Measurements from ENCODE around the gene PRDM16. TPM values are rescaled to one million over a fixed set of nuclear protein-coding genes. Genes with fewer than 3 reads are reported as not detected.

Gene PRDM16
- total and polyA plus RNA-seq, 2 of the 8 experiments (the other 6 are each of a cell fraction or from before 2014, with no cell fraction given), result 0.39 to 0.43 TPM

GRCh38 chr1:3393024-3393986 is 324.3 kb downstream of the PRDM16 start:
- Histone ChIP-seq H4K91ac (replicated peaks; ENCODE audit: insufficient read length, low read length) (no peak overlapping the region), H3K36me3 (ENCODE audit: control insufficient read depth in 2 of 4, insufficient read depth in 4 of 4, low read length in 3 of 4) (no peaks in the 10 kb centered on the region), H2BK120ac (replicated peaks; ENCODE audit: low read depth, low read length) (no peak overlapping the region), H3K18ac (ENCODE audit: extremely low read depth, low read length) (peak overlapping the region; percentile 71; the same call in 1 of the 2 replicates), H3K27ac (ENCODE audit: low read depth, low read length) (no peak overlapping the region), H3K79me2 (ENCODE audit: control insufficient read depth in 1 of 2, insufficient read depth in 2 of 2, low read length in 2 of 2) (no peaks in the 10 kb centered on the region), H2BK20ac (ENCODE audit: low read length) (no peak overlapping the region), H3K23ac (ENCODE audit: insufficient read length) (no peak overlapping the region), H2BK12ac (ENCODE audit: low read depth, low read length) (0 out of 2 replicates have a peak overlapping the region, but pooled peaks have one; percentile 17), H3K9ac (replicated peaks in 1 of 4; ENCODE audit: extremely low read depth in 1 of 4, low read depth in 3 of 4, low read length in 3 of 4) (peak overlapping the region in 1 of 4 experiments; percentile 35; a peak in 1 of 7 replicates), H2BK15ac (ENCODE audit: low read length) (peak overlapping the region; percentile 61; the same call in 1 of the 2 replicates), H4K8ac (ENCODE audit: extremely low read depth, insufficient read depth, low read length) (peak overlapping the region; percentile 30; the same call in 1 of the 2 replicates), H2AFZ (ENCODE audit: low read length) (0 out of 2 replicates have a peak overlapping the region, but pooled peaks have one; percentile 8), H3K4ac (replicated peaks; ENCODE audit: insufficient read length, low read depth, low read length) (no peak overlapping the region), H2BK5ac (ENCODE audit: low read depth, low read length) (no peak overlapping the region), H3K14ac (ENCODE audit: insufficient read length) (no peak overlapping the region), H3K23me2 (ENCODE audit: low read depth, low read length) (peaks cover 3% of the 10 kb centered on the region; the same call in 1 of the 2 replicates), H3K27me3 (replicated peaks in 1 of 4; ENCODE audit: control insufficient read depth in 3 of 4, extremely low read depth in 1 of 4, insufficient read depth in 3 of 4, low read length in 3 of 4) (peaks cover 18 to 59% (median 53%) of the 10 kb centered on the region in 4 experiments), H3K9me3 (ENCODE audit: insufficient read depth in 2 of 2, low read depth in 1 of 2, low read length in 1 of 2) (no peaks in the 10 kb centered on the region), H3K4me3 (ENCODE audit: extremely low read depth in 1 of 4, insufficient read depth in 2 of 4, low read depth in 3 of 4, low read length in 4 of 4) (peak overlapping the region; percentile 36 to 75 (median 42)), H3K56ac (replicated peaks; ENCODE audit: insufficient read length, low read depth, low read length) (no peak overlapping the region), H2AK5ac (ENCODE audit: low read depth, low read length) (no peak overlapping the region; the same call in 1 of the 2 replicates), H3K4me1 (replicated peaks in 1 of 4; ENCODE audit: control insufficient read depth in 3 of 4, insufficient read depth in 4 of 4, low read length in 3 of 4) (peaks cover 3 to 22% (median 3%) of the 10 kb centered on the region in 4 experiments), H4K20me1 (replicated peaks in 1 of 2; ENCODE audit: control insufficient read depth in 1 of 2, insufficient read depth in 2 of 2, low read length in 2 of 2) (no peaks in the 10 kb centered on the region), H4K5ac (ENCODE audit: insufficient read length, low read depth, low read length) (no peak overlapping the region), H3K79me1 (ENCODE audit: low read depth, low read length) (no peaks in the 10 kb centered on the region), H3K4me2 (ENCODE audit: insufficient read depth in 1 of 2, low read depth in 2 of 2, low read length in 2 of 2) (peak overlapping the region; percentile 62 to 96)
- no peak for FAIRE-seq
- CTCF ChIA-PET (ENCODE audit: partially characterized antibody), result interaction anchor here (2.9 kb wide), 1 partner anchor 10 kb away, joined by 9 read pairs; no protein-coding TSS in a partner anchor
- peak in 1 of 2 experiments; percentile 68 for DNase-seq (ENCODE audit: low read depth in 1 of 2, low spot score in 2 of 2)
- POLR2A ChIA-PET (ENCODE audit: partially characterized antibody), result interaction anchor here (0.6 kb wide), 1 partner anchor 36 kb away, joined by 3 read pairs; no protein-coding TSS in a partner anchor
- 13% methylated on average over 40 of the region's 63 CpGs; no CpG with 5 or more reads in 1 of the 2 experiments for WGBS, 2 experiments (ENCODE audit: extremely low coverage in 1 of 2, insufficient coverage in 1 of 2, insufficient read length in 1 of 2, insufficient replicate concordance in 2 of 2, low coverage in 1 of 2, low lambda C conversion rate in 2 of 2, missing lambda C conversion rate in 1 of 2)
- no peak for TF ChIP-seq JUND (IDR thresholded peaks at IDR 0.05; ENCODE audit: low read length)
- TF ChIP-seq RFX5 (IDR thresholded peaks at IDR 0.05; ENCODE audit: borderline replicate concordance, low read depth, low read length), result no peak
- no peak for TF ChIP-seq ZNF274 (IDR thresholded peaks at IDR 0.05; ENCODE audit: borderline replicate concordance, extremely low read depth, low read length)
- TF ChIP-seq SRF (IDR thresholded peaks at IDR 0.05; ENCODE audit: low read depth, low read length), result no peak
- TF ChIP-seq SIRT6 (IDR thresholded peaks at IDR 0.05; ENCODE audit: low read length), result no peak
- TF ChIP-seq CTCF (IDR thresholded peaks at IDR 0.05; ENCODE audit: control extremely low read depth in 1 of 3, insufficient read depth in 1 of 3, low read depth in 1 of 3, low read length in 3 of 3), result no peak
- TF ChIP-seq SAP30 (IDR thresholded peaks at IDR 0.05; ENCODE audit: insufficient read depth, insufficient replicate concordance, low read length), result no peak

All from H1 (cell line).